ENCODE measurements around the gene GJB5.

GRCh38 chr1:34742667-34743270 lies 12.1 kb upstream of the GJB5 start:
- peak; percentile 79 for TF ChIP-seq CTCF (IDR thresholded peaks at IDR 0.05; ENCODE audit: insufficient read depth, low read length, poor library complexity, severe bottlenecking)
- TF ChIP-seq EZH2phosphoT487 (conservative IDR thresholded peaks at IDR 0.05; ENCODE audit: low read length), result no peak
